WTC11 (cell line): Measurements from ENCODE around the gene CACNB1.

Source experiments
- TF ChIP-seq, protein P1 (sequence below): sonication (generic); formaldehyde crosslinking; IDR thresholded peaks from 2 replicates; pipeline ENCODE4 v1.8.0; 2022; ENCODE audit warnings: mild to moderate bottlenecking, missing genetic modification reagents
- TF ChIP-seq, protein P2 (sequence below): fragments of 200-600 bp; IDR thresholded peaks from 2 replicates; pipeline ENCODE4 v1.8.0; 2022; ENCODE audit warnings: antibody characterized with exemption

DNA sequence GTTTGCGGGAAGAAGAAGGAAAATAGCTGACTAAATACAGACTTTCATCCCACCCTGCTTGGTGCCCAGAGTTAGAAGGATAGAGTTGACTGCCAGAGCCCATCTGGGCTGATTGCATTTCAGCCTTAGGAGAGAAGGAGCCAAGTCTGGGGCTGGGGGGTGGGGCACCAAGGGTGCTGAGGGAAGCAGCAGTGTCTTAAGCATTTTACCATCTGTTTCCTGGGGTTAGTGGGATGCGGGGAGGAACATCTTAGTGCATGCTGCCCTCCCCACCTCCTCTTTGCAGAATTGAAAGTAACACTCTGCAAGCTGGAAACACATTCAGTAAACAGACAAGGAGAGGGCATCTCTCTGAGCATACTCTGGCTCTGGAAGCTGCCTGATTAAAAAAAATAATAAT lies 30.0 kb downstream of the CACNB1 start:
- TF ChIP-seq, protein P1, sequence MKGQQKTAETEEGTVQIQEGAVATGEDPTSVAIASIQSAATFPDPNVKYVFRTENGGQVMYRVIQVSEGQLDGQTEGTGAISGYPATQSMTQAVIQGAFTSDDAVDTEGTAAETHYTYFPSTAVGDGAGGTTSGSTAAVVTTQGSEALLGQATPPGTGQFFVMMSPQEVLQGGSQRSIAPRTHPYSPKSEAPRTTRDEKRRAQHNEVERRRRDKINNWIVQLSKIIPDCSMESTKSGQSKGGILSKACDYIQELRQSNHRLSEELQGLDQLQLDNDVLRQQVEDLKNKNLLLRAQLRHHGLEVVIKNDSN (CRISPR knock-in tag), result no peak
- TF ChIP-seq, protein P2, sequence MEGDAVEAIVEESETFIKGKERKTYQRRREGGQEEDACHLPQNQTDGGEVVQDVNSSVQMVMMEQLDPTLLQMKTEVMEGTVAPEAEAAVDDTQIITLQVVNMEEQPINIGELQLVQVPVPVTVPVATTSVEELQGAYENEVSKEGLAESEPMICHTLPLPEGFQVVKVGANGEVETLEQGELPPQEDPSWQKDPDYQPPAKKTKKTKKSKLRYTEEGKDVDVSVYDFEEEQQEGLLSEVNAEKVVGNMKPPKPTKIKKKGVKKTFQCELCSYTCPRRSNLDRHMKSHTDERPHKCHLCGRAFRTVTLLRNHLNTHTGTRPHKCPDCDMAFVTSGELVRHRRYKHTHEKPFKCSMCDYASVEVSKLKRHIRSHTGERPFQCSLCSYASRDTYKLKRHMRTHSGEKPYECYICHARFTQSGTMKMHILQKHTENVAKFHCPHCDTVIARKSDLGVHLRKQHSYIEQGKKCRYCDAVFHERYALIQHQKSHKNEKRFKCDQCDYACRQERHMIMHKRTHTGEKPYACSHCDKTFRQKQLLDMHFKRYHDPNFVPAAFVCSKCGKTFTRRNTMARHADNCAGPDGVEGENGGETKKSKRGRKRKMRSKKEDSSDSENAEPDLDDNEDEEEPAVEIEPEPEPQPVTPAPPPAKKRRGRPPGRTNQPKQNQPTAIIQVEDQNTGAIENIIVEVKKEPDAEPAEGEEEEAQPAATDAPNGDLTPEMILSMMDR, result no peak
